Epithelial cell of alveolus of lung (primary cell): ENCODE measurements around the gene GOLGA8O. TPM values are rescaled to one million over a fixed set of nuclear protein-coding genes. Genes with fewer than 3 reads are reported as not detected.

Experiments
- total RNA-seq: library from RNA; depleted of rRNA; stranded (reverse); fragments of >200 nt; gene quantifications from 2 replicates; pipeline ENCODE4 v1.2.1, GENCODE V29; 2015

The GOLGA8O gene
- 0.24 TPM in 1 of 2 replicates, not detected in the other for total RNA-seq

GRCh38 chr15:32455534-32455933 is at the start of gene GOLGA8O:
Gene GOLGA8O, minus strand, starts transcription at chr15:32455634. Its CDS starts 98 bp downstream, at chr15:32455536.

GRCh38 chr15:32403192-32403591 is 52.2 kb downstream of the GOLGA8O start, which contains the start of gene GOLGA8K:
Gene GOLGA8K, minus strand, starts transcription at chr15:32403292. Its CDS starts 98 bp downstream, at chr15:32403194.

Other genes starting within 250 kb of the GOLGA8O start
- gene GOLGA8K, start 52.3 kb downstream of the GOLGA8O start, total RNA-seq, result not detected in 2 replicates
- 0.26 and 4.6 TPM in 2 replicates for gene GOLGA8N, start 137.8 kb upstream of the GOLGA8O start, total RNA-seq
- gene ARHGAP11A, start 159.9 kb upstream of the GOLGA8O start, total RNA-seq, result 7.5 and 16.9 TPM in 2 replicates
- 24.4 and 46.5 TPM in 2 replicates for gene SCG5, start 186.1 kb upstream of the GOLGA8O start, total RNA-seq